Endodermal cell (in vitro differentiated cells): ENCODE measurements around the gene LSM3. TPM values are rescaled to one million over a fixed set of nuclear protein-coding genes. Genes with fewer than 3 reads are reported as not detected.

Source experiments
- DNase-seq: peaks from one replicate; pipeline ENCODE4 v3.0.0-alpha.2; 2017
- H3K27ac ChIP-seq: 2 replicates; pipeline ENCODE4 v1.5.1; 2013; ENCODE audit warnings: mild to moderate bottlenecking, low read depth, low read length, moderate library complexity
- H3K27me3 ChIP-seq: 2 replicates; pipeline ENCODE4 v1.6.1; 2013; ENCODE audit warnings: mild to moderate bottlenecking, low read length, moderate library complexity; ENCODE audit not compliant: insufficient read depth, control insufficient read depth, poor library complexity, severe bottlenecking
- H3K36me3 ChIP-seq: 2 replicates; pipeline ENCODE4 v1.7.0; 2013; ENCODE audit warnings: mild to moderate bottlenecking, low read length, moderate library complexity; ENCODE audit not compliant: control insufficient read depth, insufficient read depth
- H3K4me1 ChIP-seq: one replicate; pipeline ENCODE4 v1.7.0; 2013; ENCODE audit warnings: low read length; ENCODE audit not compliant: control insufficient read depth, insufficient read depth
- H3K4me3 ChIP-seq: 2 replicates; pipeline ENCODE4 v1.5.1; 2013; ENCODE audit warnings: mild to moderate bottlenecking, low read length, moderate library complexity
- H3K9ac ChIP-seq: 2 replicates; pipeline ENCODE4 v1.6.1; 2013; ENCODE audit warnings: mild to moderate bottlenecking, low read length, moderate library complexity; ENCODE audit not compliant: poor library complexity, severe bottlenecking; ENCODE audit errors: extremely low read depth
- H3K9me3 ChIP-seq: 2 replicates; pipeline ENCODE4 v1.6.1; 2013; ENCODE audit warnings: mild to moderate bottlenecking, low read length, moderate library complexity; ENCODE audit not compliant: control insufficient read depth
- H3K27ac Mint-ChIP-seq: 2 replicates; pipeline ENCODE4 v1.8.0; 2020; ENCODE audit warnings: mixed read lengths
- H3K27me3 Mint-ChIP-seq: 2 replicates; pipeline ENCODE4 v1.8.0; 2021; ENCODE audit warnings: mild to moderate bottlenecking, mixed read lengths; ENCODE audit not compliant: insufficient read depth
- H3K36me3 Mint-ChIP-seq: 2 replicates; pipeline ENCODE4 v1.8.0; 2020; ENCODE audit warnings: low read depth, mixed read lengths
- H3K4me1 Mint-ChIP-seq: 2 replicates; pipeline ENCODE4 v1.8.0; 2020; ENCODE audit warnings: mixed read lengths
- H3K4me3 Mint-ChIP-seq: 2 replicates; pipeline ENCODE4 v1.8.0; 2020; ENCODE audit warnings: mild to moderate bottlenecking, moderate library complexity, mixed read lengths
- H3K9me3 Mint-ChIP-seq: 2 replicates; pipeline ENCODE4 v1.8.0; 2020; ENCODE audit warnings: mild to moderate bottlenecking, mixed read lengths
- CTCF ChIP-seq: fragments of 200-600 bp; sonication (generic); conservative IDR thresholded peaks from 2 replicates; pipeline ENCODE4 v1.5.0; 2021; ENCODE audit warnings: antibody characterized with exemption, mild to moderate bottlenecking
- whole genome bisulfite sequencing, 2 experiments: methylation state at CpG; one replicate each; pipeline versions ENCODE4 v1.1.5 to v1.1.7; 2013; ENCODE audit warnings: missing lambda C conversion rate in 2 of 2, mixed read lengths in 1 of 2; ENCODE audit not compliant: insufficient coverage in 1 of 2, insufficient read length in 1 of 2; 5-methylcytosine and 5-hydroxymethylcytosine counted together
- total RNA-seq, 2 donors: library from RNA; stranded (reverse); fragmentation: NEBNext Ultra II Directional in 1 of 2; extraction: Animal tissue kit (Norgen Biotek cat#: 25700) in 1 of 2; gene quantifications; 2 replicates in 1 of 2; 3 replicates in 1 of 2; pipeline ENCODE4 v1.2.1, GENCODE V29; 2021

Gene LSM3
- total RNA-seq, 2 donors from 2014 or later: 18.1 to 19.7 TPM

DNA sequence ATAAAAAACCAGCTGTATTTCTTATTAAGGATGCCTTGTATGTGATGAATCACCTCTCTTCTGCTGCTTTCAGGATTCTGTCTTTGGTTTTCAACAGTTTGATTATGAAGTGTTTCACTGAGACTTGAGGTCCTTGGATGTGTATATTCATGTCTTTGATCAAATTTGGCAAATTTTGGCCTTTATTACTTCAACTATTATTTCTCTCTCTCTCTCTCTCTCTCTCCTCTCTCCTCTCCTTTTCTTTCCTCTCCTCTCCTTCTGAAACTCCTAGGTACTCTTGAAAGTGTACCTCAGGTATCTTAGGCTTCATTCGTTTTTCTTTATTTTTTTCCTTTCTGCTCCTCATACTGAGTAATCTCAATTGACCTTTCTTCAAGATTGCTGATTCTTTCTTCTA is 43.3 kb downstream of the LSM3 start:
- Histone ChIP-seq H3K4me1 (peaks cover 2% of the 10 kb centered on the region), H3K27me3 (peaks cover 41% of the 10 kb centered on the region), H3K36me3 (no peaks in the 10 kb centered on the region), H3K9me3 (peaks cover 29% of the 10 kb centered on the region), H3K27ac (no peak overlapping the region), H3K4me3 (no peak overlapping the region), H3K9ac (no peak overlapping the region)
- no peak for TF ChIP-seq CTCF
- 85% methylated on average over 1 of the region's 1 CpG; no CpG with 5 or more reads in 1 of the 2 experiments for WGBS, 2 experiments
- Mint-ChIP-seq H3K9me3 (peaks cover 37% of the 10 kb centered on the region), H3K27me3 (peaks cover 56% of the 10 kb centered on the region), H3K4me1 (peaks cover 5% of the 10 kb centered on the region), H3K27ac (no peak overlapping the region), H3K4me3 (no peak overlapping the region), H3K36me3 (no peaks in the 10 kb centered on the region)
- no peak for DNase-seq

GRCh38 chr3:14222457-14222856 is 43.8 kb downstream of the LSM3 start:
- Mint-ChIP-seq H3K9me3 (peaks cover 35% of the 10 kb centered on the region), H3K27me3 (peaks cover 62% of the 10 kb centered on the region), H3K4me3 (no peak overlapping the region), H3K27ac (no peak overlapping the region), H3K4me1 (peaks cover 7% of the 10 kb centered on the region), H3K36me3 (no peaks in the 10 kb centered on the region)
- TF ChIP-seq CTCF: no peak
- H3K9ac ChIP-seq: no peak overlapping the region
- peaks cover 47% of the 10 kb centered on the region for H3K27me3 ChIP-seq
- H3K4me1 ChIP-seq: peaks cover 2% of the 10 kb centered on the region
- 71% methylated on average over 1 of the region's 1 CpG; no CpG with 5 or more reads in 1 of the 2 experiments for WGBS, 2 experiments
- no peak for DNase-seq
- H3K4me3 ChIP-seq: no peak overlapping the region
- no peak overlapping the region for H3K27ac ChIP-seq
- no peaks in the 10 kb centered on the region for H3K36me3 ChIP-seq
- peaks cover 29% of the 10 kb centered on the region for H3K9me3 ChIP-seq

GRCh38 chr3:14222900-14223594 is 44.4 kb downstream of the LSM3 start:
- no peaks in the 10 kb centered on the region for H3K36me3 Mint-ChIP-seq

More at GRCh38 chr3:14222900-14223594, 44.4 kb downstream of the LSM3 start:
- 88 to 92% methylated on average over 2 to 3 of the region's 3 CpGs for WGBS, 2 experiments
- Mint-ChIP-seq H3K9me3 (peaks cover 34% of the 10 kb centered on the region), H3K4me3 (no peak overlapping the region), H3K4me1 (peaks cover 12% of the 10 kb centered on the region), H3K27me3 (peaks cover 66% of the 10 kb centered on the region), H3K27ac (no peak overlapping the region)
- DNase-seq: peak; percentile 10
- H3K27me3 ChIP-seq: peaks cover 53% of the 10 kb centered on the region
- H3K9me3 ChIP-seq: peaks cover 29% of the 10 kb centered on the region
- TF ChIP-seq CTCF: no peak
- peaks cover 2% of the 10 kb centered on the region for H3K4me1 ChIP-seq
- H3K9ac ChIP-seq: no peak overlapping the region
- H3K4me3 ChIP-seq: no peak overlapping the region
- no peak overlapping the region for H3K27ac ChIP-seq
- H3K36me3 ChIP-seq: no peaks in the 10 kb centered on the region
